ENCODE measurements around the gene POLD4.

Gene POLD4

GRCh38 chr11:67351275-67352005 is 1.9 kb downstream of the POLD4 start:
- Histone ChIP-seq H3K4me1 (ENCODE audit: control insufficient read depth, insufficient read depth, low read length, poor library complexity, severe bottlenecking) (peaks cover 40% of the 10 kb centered on the region), H3K36me3 (ENCODE audit: control insufficient read depth, insufficient read depth, low read length) (no peaks in the 10 kb centered on the region), H3K27ac (ENCODE audit: insufficient read depth, low read length, poor library complexity, severe bottlenecking) (peak overlapping the region; percentile 57), H3K4me3 (ENCODE audit: insufficient read depth, low read depth, low read length, poor library complexity, severe bottlenecking) (no peak overlapping the region), H3K9me3 (ENCODE audit: control insufficient read depth, low read length) (no peaks in the 10 kb centered on the region), H3K27me3 (replicated peaks; ENCODE audit: control insufficient read depth, insufficient read depth, low read length, poor library complexity, severe bottlenecking) (no peaks in the 10 kb centered on the region)
- DNase-seq, result peak; percentile 44 to 53 (median 47)

- DNase-seq, result no peak
- H3K4me1 ChIP-seq (ENCODE audit: control insufficient read depth, insufficient read depth, low read length, poor library complexity, severe bottlenecking), result peaks cover 42% of the 10 kb centered on the region
- no peaks in the 10 kb centered on the region for H3K36me3 ChIP-seq (ENCODE audit: control insufficient read depth, insufficient read depth, low read length)
- no peaks in the 10 kb centered on the region for H3K9me3 ChIP-seq (ENCODE audit: control insufficient read depth, low read length)
- no peak overlapping the region for H3K4me3 ChIP-seq (ENCODE audit: insufficient read depth, low read depth, low read length, poor library complexity, severe bottlenecking)
- H3K27ac ChIP-seq (ENCODE audit: insufficient read depth, low read length, poor library complexity, severe bottlenecking), result no peak overlapping the region
- H3K27me3 ChIP-seq (replicated peaks; ENCODE audit: control insufficient read depth, insufficient read depth, low read length, poor library complexity, severe bottlenecking), result no peaks in the 10 kb centered on the region
Observed at GRCh38 chr11:67349928-67350465, 3.3 kb downstream of the POLD4 start.

GRCh38 chr11:67349457-67349856 is 3.9 kb downstream of the POLD4 start:
- H3K4me3 ChIP-seq (ENCODE audit: insufficient read depth, low read depth, low read length, poor library complexity, severe bottlenecking), result no peak overlapping the region
- H3K27me3 ChIP-seq (replicated peaks; ENCODE audit: control insufficient read depth, insufficient read depth, low read length, poor library complexity, severe bottlenecking), result no peaks in the 10 kb centered on the region
- DNase-seq, result no peak
- H3K36me3 ChIP-seq (ENCODE audit: control insufficient read depth, insufficient read depth, low read length), result no peaks in the 10 kb centered on the region
- H3K4me1 ChIP-seq (ENCODE audit: control insufficient read depth, insufficient read depth, low read length, poor library complexity, severe bottlenecking), result peaks cover 38% of the 10 kb centered on the region
- H3K9me3 ChIP-seq (ENCODE audit: control insufficient read depth, low read length), result no peaks in the 10 kb centered on the region
- H3K27ac ChIP-seq (ENCODE audit: insufficient read depth, low read length, poor library complexity, severe bottlenecking), result no peak overlapping the region

GRCh38 chr11:67349036-67349435 is 4.3 kb downstream of the POLD4 start:
- peaks cover 38% of the 10 kb centered on the region for H3K4me1 ChIP-seq (ENCODE audit: control insufficient read depth, insufficient read depth, low read length, poor library complexity, severe bottlenecking)
- DNase-seq, result no peak
- H3K27ac ChIP-seq (ENCODE audit: insufficient read depth, low read length, poor library complexity, severe bottlenecking), result no peak overlapping the region
- no peaks in the 10 kb centered on the region for H3K36me3 ChIP-seq (ENCODE audit: control insufficient read depth, insufficient read depth, low read length)
- no peaks in the 10 kb centered on the region for H3K9me3 ChIP-seq (ENCODE audit: control insufficient read depth, low read length)
- H3K4me3 ChIP-seq (ENCODE audit: insufficient read depth, low read depth, low read length, poor library complexity, severe bottlenecking), result no peak overlapping the region
- H3K27me3 ChIP-seq (replicated peaks; ENCODE audit: control insufficient read depth, insufficient read depth, low read length, poor library complexity, severe bottlenecking), result no peaks in the 10 kb centered on the region

- no peaks in the 10 kb centered on the region for H3K27me3 ChIP-seq (replicated peaks; ENCODE audit: control insufficient read depth, insufficient read depth, low read length, poor library complexity, severe bottlenecking)
- H3K4me1 ChIP-seq (ENCODE audit: control insufficient read depth, insufficient read depth, low read length, poor library complexity, severe bottlenecking), result peaks cover 36% of the 10 kb centered on the region
- H3K9me3 ChIP-seq (ENCODE audit: control insufficient read depth, low read length), result no peaks in the 10 kb centered on the region
- H3K27ac ChIP-seq (ENCODE audit: insufficient read depth, low read length, poor library complexity, severe bottlenecking), result no peak overlapping the region
- DNase-seq, result no peak
- no peak overlapping the region for H3K4me3 ChIP-seq (ENCODE audit: insufficient read depth, low read depth, low read length, poor library complexity, severe bottlenecking)
- no peaks in the 10 kb centered on the region for H3K36me3 ChIP-seq (ENCODE audit: control insufficient read depth, insufficient read depth, low read length)
Observed at GRCh38 chr11:67347964-67348749, 5.2 kb downstream of the POLD4 start.

- H3K36me3 ChIP-seq (ENCODE audit: control insufficient read depth, insufficient read depth, low read length), result no peaks in the 10 kb centered on the region
- H3K9me3 ChIP-seq (ENCODE audit: control insufficient read depth, low read length), result no peaks in the 10 kb centered on the region
- no peak for DNase-seq
- no peak overlapping the region for H3K27ac ChIP-seq (ENCODE audit: insufficient read depth, low read length, poor library complexity, severe bottlenecking)
- peaks cover 18% of the 10 kb centered on the region for H3K4me1 ChIP-seq (ENCODE audit: control insufficient read depth, insufficient read depth, low read length, poor library complexity, severe bottlenecking)
- no peak overlapping the region for H3K4me3 ChIP-seq (ENCODE audit: insufficient read depth, low read depth, low read length, poor library complexity, severe bottlenecking)
- H3K27me3 ChIP-seq (replicated peaks; ENCODE audit: control insufficient read depth, insufficient read depth, low read length, poor library complexity, severe bottlenecking), result no peaks in the 10 kb centered on the region
Observed at GRCh38 chr11:67345920-67346819, 7.2 kb downstream of the POLD4 start.

- Histone ChIP-seq H3K4me1 (ENCODE audit: control insufficient read depth, insufficient read depth, low read length, poor library complexity, severe bottlenecking) (peaks cover 14% of the 10 kb centered on the region), H3K27me3 (replicated peaks; ENCODE audit: control insufficient read depth, insufficient read depth, low read length, poor library complexity, severe bottlenecking) (no peaks in the 10 kb centered on the region), H3K9me3 (ENCODE audit: control insufficient read depth, low read length) (no peaks in the 10 kb centered on the region), H3K4me3 (ENCODE audit: insufficient read depth, low read depth, low read length, poor library complexity, severe bottlenecking) (no peak overlapping the region), H3K36me3 (ENCODE audit: control insufficient read depth, insufficient read depth, low read length) (no peaks in the 10 kb centered on the region), H3K27ac (ENCODE audit: insufficient read depth, low read length, poor library complexity, severe bottlenecking) (peak overlapping the region; percentile 48)
- DNase-seq, result no peak
Observed at GRCh38 chr11:67345247-67345919, 8.0 kb downstream of the POLD4 start.

GRCh38 chr11:67344264-67344663 is 9.1 kb downstream of the POLD4 start:
- no peak for DNase-seq
- no peak overlapping the region for H3K27ac ChIP-seq (ENCODE audit: insufficient read depth, low read length, poor library complexity, severe bottlenecking)
- no peak overlapping the region for H3K4me3 ChIP-seq (ENCODE audit: insufficient read depth, low read depth, low read length, poor library complexity, severe bottlenecking)

GRCh38 chr11:67337257-67337656 is 16.1 kb downstream of the POLD4 start:
- Histone ChIP-seq H3K27me3 (replicated peaks; ENCODE audit: control insufficient read depth, insufficient read depth, low read length, poor library complexity, severe bottlenecking) (no peaks in the 10 kb centered on the region), H3K36me3 (ENCODE audit: control insufficient read depth, insufficient read depth, low read length) (no peaks in the 10 kb centered on the region), H3K9me3 (ENCODE audit: control insufficient read depth, low read length) (no peaks in the 10 kb centered on the region), H3K4me3 (ENCODE audit: insufficient read depth, low read depth, low read length, poor library complexity, severe bottlenecking) (no peak overlapping the region), H3K4me1 (ENCODE audit: control insufficient read depth, insufficient read depth, low read length, poor library complexity, severe bottlenecking) (no peaks in the 10 kb centered on the region), H3K27ac (ENCODE audit: insufficient read depth, low read length, poor library complexity, severe bottlenecking) (no peak overlapping the region)
- DNase-seq, result no peak

More at GRCh38 chr11:67344264-67344663, 9.1 kb downstream of the POLD4 start:
- Histone ChIP-seq H3K4me1 (ENCODE audit: control insufficient read depth, insufficient read depth, low read length, poor library complexity, severe bottlenecking) (peaks cover 14% of the 10 kb centered on the region), H3K36me3 (ENCODE audit: control insufficient read depth, insufficient read depth, low read length) (no peaks in the 10 kb centered on the region), H3K9me3 (ENCODE audit: control insufficient read depth, low read length) (no peaks in the 10 kb centered on the region), H3K27me3 (replicated peaks; ENCODE audit: control insufficient read depth, insufficient read depth, low read length, poor library complexity, severe bottlenecking) (no peaks in the 10 kb centered on the region)
